Stomach (tissue), 4 donors: Measurements from ENCODE around the gene MED22.
"Not testable (repeated sequence)": the region's sequence is repeated elsewhere in the genome, so short reads cannot be mapped to it uniquely, and the experiment has no call there.

ENCODE experiments used
- EP300 ChIP-seq: sonication (generic); formaldehyde crosslinking; IDR thresholded peaks from one replicate; pipeline ENCODE4 v1.6.1; 2017; ENCODE audit warnings: antibody characterized with exemption
- POLR2AphosphoS5 ChIP-seq, 3 donors: sonication (generic); formaldehyde crosslinking; IDR thresholded peaks; one replicate each; pipeline ENCODE4 v1.6.1; 2016; ENCODE audit warnings: antibody characterized with exemption in 3 of 3
- TF ChIP-seq, protein P1 (sequence below), 7 experiments: fragments of 450-650 bp in 4 of 7; fragments of 200-600 bp in 3 of 7; sonication (generic) in 3 of 7; IDR thresholded peaks; one replicate each; pipeline ENCODE4 v1.5.1; 2016 to 2019; ENCODE audit warnings: antibody characterized with exemption in 7 of 7, control low read depth in 2 of 7, mild to moderate bottlenecking in 1 of 7

- TF ChIP-seq, protein P1, sequence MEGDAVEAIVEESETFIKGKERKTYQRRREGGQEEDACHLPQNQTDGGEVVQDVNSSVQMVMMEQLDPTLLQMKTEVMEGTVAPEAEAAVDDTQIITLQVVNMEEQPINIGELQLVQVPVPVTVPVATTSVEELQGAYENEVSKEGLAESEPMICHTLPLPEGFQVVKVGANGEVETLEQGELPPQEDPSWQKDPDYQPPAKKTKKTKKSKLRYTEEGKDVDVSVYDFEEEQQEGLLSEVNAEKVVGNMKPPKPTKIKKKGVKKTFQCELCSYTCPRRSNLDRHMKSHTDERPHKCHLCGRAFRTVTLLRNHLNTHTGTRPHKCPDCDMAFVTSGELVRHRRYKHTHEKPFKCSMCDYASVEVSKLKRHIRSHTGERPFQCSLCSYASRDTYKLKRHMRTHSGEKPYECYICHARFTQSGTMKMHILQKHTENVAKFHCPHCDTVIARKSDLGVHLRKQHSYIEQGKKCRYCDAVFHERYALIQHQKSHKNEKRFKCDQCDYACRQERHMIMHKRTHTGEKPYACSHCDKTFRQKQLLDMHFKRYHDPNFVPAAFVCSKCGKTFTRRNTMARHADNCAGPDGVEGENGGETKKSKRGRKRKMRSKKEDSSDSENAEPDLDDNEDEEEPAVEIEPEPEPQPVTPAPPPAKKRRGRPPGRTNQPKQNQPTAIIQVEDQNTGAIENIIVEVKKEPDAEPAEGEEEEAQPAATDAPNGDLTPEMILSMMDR (IDR thresholded peaks at IDR 0.05), result peak in 5 of 7 experiments; percentile 44 to 69 (median 57)
- not testable (repeated sequence) for TF ChIP-seq EP300
- TF ChIP-seq POLR2AphosphoS5 (IDR thresholded peaks at IDR 0.05), result peak in 1 of 3 donors; percentile 29
Observed at GRCh38 chr9:133329306-133330156, 18.4 kb downstream of the MED22 start.
